ENCODE measurements around the gene KCTD15. TPM values are rescaled to one million over a fixed set of nuclear protein-coding genes. Genes with fewer than 3 reads are reported as not detected.

Gene KCTD15
- total and polyA plus RNA-seq, 2 of the 4 experiments (the other 2 are of a cell fraction): 16.3 to 19.6 TPM

- TF ChIP-seq MAZ (IDR thresholded peaks at IDR 0.05; ENCODE audit: borderline replicate concordance, low read depth, low read length) (no peak), POLR2A (IDR thresholded peaks at IDR 0.05; ENCODE audit: low read depth, low read length) (0 out of 2 replicates have a peak, but pooled peaks have one; percentile 32)
These were observed 25.1 kb upstream of the KCTD15 start (continued) for GRCh38 chr19:33771384-33772101.

DNA sequence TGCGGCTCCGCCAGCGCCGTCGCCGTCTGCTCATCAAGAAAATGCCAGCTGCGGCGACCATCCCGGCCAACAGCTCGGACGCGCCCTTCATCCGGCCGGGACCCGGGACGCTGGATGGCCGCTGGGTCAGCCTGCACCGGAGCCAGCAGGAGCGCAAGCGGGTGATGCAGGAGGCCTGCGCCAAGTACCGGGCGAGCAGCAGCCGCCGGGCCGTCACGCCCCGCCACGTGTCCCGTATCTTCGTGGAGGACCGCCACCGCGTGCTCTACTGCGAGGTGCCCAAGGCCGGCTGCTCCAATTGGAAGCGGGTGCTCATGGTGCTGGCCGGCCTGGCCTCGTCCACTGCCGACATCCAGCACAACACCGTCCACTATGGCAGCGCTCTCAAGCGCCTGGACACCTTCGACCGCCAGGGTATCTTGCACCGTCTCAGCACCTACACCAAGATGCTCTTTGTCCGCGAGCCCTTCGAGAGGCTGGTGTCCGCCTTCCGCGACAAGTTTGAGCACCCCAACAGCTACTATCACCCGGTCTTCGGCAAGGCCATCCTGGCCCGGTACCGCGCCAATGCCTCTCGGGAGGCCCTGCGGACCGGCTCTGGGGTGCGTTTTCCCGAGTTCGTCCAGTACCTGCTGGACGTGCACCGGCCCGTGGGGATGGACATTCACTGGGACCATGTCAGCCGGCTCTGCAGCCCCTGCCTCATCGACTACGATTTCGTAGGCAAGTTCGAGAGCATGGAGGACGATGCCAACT lies 24.4 kb upstream of the KCTD15 start:
- ChIA-PET CTCF (no interaction called here), POLR2A (ENCODE audit: unreplicated experiment) (no interaction called here)
- in situ Hi-C loops (cut with MboI; ENCODE audit: low sequenced_read_pairs): loop anchor here (5.0 kb wide), 1 partner anchor 345 kb away; no protein-coding TSS in a partner anchor
- WGBS, 2 experiments (ENCODE audit: extremely low coverage in 2 of 2, insufficient read length in 1 of 2): 89% methylated on average over 61 of the region's 72 CpGs; no CpG with 5 or more reads in 1 of the 2 experiments
- Histone ChIP-seq H3K4me1 (ENCODE audit: control insufficient read depth, insufficient read depth, low read length) (no peaks in the 10 kb centered on the region), H3K27me3 (ENCODE audit: control insufficient read depth, insufficient read depth, low read length) (peaks cover 4% of the 10 kb centered on the region; the same call in 1 of the 2 replicates), H2BK120ac (ENCODE audit: low read depth, low read length) (no peak overlapping the region), H3K36me3 (ENCODE audit: control insufficient read depth, insufficient read depth, low read length) (no peaks in the 10 kb centered on the region), H4K20me1 (ENCODE audit: insufficient read depth, low read length) (no peaks in the 10 kb centered on the region), H3K18ac (ENCODE audit: low read depth, low read length) (no peak overlapping the region), H3K4ac (ENCODE audit: low read depth, low read length) (no peak overlapping the region), H4K5ac (ENCODE audit: low read depth, low read length) (no peak overlapping the region), H3K27ac (ENCODE audit: insufficient read depth, low read length) (no peak overlapping the region), H4K91ac (ENCODE audit: insufficient read depth, low read depth, low read length) (no peak overlapping the region), H3K23ac (ENCODE audit: low read depth, low read length) (no peak overlapping the region), H2BK20ac (ENCODE audit: low read depth, low read length) (no peak overlapping the region), H3K4me3 (ENCODE audit: insufficient read depth, low read depth, low read length) (no peak overlapping the region), H2AK5ac (ENCODE audit: low read depth, low read length) (no peak overlapping the region), H2AFZ (replicated peaks; ENCODE audit: low read length, poor library complexity) (no peak overlapping the region), H3K14ac (replicated peaks; ENCODE audit: low read depth, low read length) (no peak overlapping the region), H2BK15ac (ENCODE audit: low read depth, low read length) (no peak overlapping the region), H2BK5ac (ENCODE audit: low read depth, low read length, poor library complexity, severe bottlenecking) (no peak overlapping the region), H4K8ac (ENCODE audit: low read depth in 2 of 2, low read length in 2 of 2) (no peak overlapping the region), H3K79me1 (ENCODE audit: low read depth in 1 of 2, low read length in 2 of 2) (no peaks in the 10 kb centered on the region), H3K9ac (ENCODE audit: low read depth, low read length) (no peak overlapping the region), H3K56ac (ENCODE audit: extremely low read depth, insufficient read depth, low read length) (no peak overlapping the region), H3K4me2 (ENCODE audit: low read depth, low read length) (no peak overlapping the region), H3K9me3 (ENCODE audit: control insufficient read depth, insufficient read depth, low read length) (no peaks in the 10 kb centered on the region), H2AK9ac (replicated peaks; ENCODE audit: low read depth, low read length, poor library complexity) (no peak overlapping the region), H3K9me1 (ENCODE audit: insufficient read depth, low read length) (no peaks in the 10 kb centered on the region)
- DNase-seq (no peak), ATAC-seq (ENCODE audit: low read depth) (no peak)
- dilution Hi-C loops (cut with HindIII; ENCODE audit: low sequenced_read_pairs, unreplicated experiment): no loop called here
- intact Hi-C loops (cut with micrococcal nuclease): loop anchor here (5.0 to 10.0 kb wide), 2 partner anchors 250 to 647 kb away; partner anchors contain the start of gene PEPD
- BruUV-seq (replicated peaks): no TSS peak
- TF ChIP-seq RFX5 (IDR thresholded peaks at IDR 0.05; ENCODE audit: low read depth, low read length) (no peak), MXI1 (IDR thresholded peaks at IDR 0.05; ENCODE audit: borderline replicate concordance, low read depth, low read length) (no peak), SMC3 (IDR thresholded peaks at IDR 0.05; ENCODE audit: low read depth, low read length) (no peak), MAZ (IDR thresholded peaks at IDR 0.05; ENCODE audit: borderline replicate concordance, low read depth, low read length) (no peak), CEBPB (IDR thresholded peaks at IDR 0.05; ENCODE audit: low read depth, low read length) (no peak), RCOR1 (IDR thresholded peaks at IDR 0.05; ENCODE audit: insufficient replicate concordance, low read length) (no peak), POLR2A (IDR thresholded peaks at IDR 0.05; ENCODE audit: low read depth, low read length) (no peak), CHD1 (IDR thresholded peaks at IDR 0.05; ENCODE audit: low read depth, low read length) (no peak), NFE2L2 (IDR thresholded peaks at IDR 0.05; ENCODE audit: low read depth, low read length) (no peak), MAFK (IDR thresholded peaks at IDR 0.05; ENCODE audit: low read depth, low read length) (no peak)
- TF ChIP-seq, protein P1, sequence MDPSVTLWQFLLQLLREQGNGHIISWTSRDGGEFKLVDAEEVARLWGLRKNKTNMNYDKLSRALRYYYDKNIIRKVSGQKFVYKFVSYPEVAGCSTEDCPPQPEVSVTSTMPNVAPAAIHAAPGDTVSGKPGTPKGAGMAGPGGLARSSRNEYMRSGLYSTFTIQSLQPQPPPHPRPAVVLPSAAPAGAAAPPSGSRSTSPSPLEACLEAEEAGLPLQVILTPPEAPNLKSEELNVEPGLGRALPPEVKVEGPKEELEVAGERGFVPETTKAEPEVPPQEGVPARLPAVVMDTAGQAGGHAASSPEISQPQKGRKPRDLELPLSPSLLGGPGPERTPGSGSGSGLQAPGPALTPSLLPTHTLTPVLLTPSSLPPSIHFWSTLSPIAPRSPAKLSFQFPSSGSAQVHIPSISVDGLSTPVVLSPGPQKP (IDR thresholded peaks at IDR 0.05; ENCODE audit: borderline replicate concordance, low read depth, low read length): no peak
- TF ChIP-seq, protein P2, sequence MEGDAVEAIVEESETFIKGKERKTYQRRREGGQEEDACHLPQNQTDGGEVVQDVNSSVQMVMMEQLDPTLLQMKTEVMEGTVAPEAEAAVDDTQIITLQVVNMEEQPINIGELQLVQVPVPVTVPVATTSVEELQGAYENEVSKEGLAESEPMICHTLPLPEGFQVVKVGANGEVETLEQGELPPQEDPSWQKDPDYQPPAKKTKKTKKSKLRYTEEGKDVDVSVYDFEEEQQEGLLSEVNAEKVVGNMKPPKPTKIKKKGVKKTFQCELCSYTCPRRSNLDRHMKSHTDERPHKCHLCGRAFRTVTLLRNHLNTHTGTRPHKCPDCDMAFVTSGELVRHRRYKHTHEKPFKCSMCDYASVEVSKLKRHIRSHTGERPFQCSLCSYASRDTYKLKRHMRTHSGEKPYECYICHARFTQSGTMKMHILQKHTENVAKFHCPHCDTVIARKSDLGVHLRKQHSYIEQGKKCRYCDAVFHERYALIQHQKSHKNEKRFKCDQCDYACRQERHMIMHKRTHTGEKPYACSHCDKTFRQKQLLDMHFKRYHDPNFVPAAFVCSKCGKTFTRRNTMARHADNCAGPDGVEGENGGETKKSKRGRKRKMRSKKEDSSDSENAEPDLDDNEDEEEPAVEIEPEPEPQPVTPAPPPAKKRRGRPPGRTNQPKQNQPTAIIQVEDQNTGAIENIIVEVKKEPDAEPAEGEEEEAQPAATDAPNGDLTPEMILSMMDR (conservative IDR thresholded peaks at IDR 0.05; ENCODE audit: low read depth, low read length): no peak

Data from IMR-90 (cell line).